Hepatocyte (in vitro differentiated cells): ENCODE data around the gene SYT9.

Experiments used
- EZH2 ChIP-seq: fragments of 200-600 bp; sonication (generic); IDR thresholded peaks from 2 replicates; pipeline ENCODE4 v1.6.1; 2016; ENCODE audit warnings: antibody characterized with exemption, mild to moderate bottlenecking, borderline replicate concordance
- TF ChIP-seq, protein P1 (sequence below): fragments of 200-600 bp; sonication (generic); IDR thresholded peaks from 2 replicates; pipeline ENCODE4 v1.5.1; 2016; ENCODE audit warnings: antibody characterized with exemption, mild to moderate bottlenecking; ENCODE audit not compliant: poor library complexity

DNA sequence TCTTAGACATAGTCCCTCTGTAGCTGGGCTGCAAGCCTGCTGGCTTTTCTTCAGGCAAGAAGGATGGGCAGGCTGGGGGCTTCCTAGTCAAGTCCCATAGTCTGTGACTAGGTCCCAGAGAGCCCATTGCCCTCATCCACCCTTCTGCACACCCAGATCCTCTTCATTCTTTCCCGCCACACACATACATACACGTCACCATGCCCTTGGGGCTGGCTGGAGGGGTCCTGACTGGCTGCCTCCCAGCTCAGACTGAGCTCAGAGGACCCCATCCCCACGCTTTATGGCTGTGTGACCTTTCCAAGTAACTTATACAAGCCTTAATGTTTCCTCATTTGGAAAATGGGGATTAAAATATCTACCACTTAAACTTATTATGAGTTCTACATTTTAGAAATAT, 248.5 kb downstream of the SYT9 start:
- TF ChIP-seq, protein P1, sequence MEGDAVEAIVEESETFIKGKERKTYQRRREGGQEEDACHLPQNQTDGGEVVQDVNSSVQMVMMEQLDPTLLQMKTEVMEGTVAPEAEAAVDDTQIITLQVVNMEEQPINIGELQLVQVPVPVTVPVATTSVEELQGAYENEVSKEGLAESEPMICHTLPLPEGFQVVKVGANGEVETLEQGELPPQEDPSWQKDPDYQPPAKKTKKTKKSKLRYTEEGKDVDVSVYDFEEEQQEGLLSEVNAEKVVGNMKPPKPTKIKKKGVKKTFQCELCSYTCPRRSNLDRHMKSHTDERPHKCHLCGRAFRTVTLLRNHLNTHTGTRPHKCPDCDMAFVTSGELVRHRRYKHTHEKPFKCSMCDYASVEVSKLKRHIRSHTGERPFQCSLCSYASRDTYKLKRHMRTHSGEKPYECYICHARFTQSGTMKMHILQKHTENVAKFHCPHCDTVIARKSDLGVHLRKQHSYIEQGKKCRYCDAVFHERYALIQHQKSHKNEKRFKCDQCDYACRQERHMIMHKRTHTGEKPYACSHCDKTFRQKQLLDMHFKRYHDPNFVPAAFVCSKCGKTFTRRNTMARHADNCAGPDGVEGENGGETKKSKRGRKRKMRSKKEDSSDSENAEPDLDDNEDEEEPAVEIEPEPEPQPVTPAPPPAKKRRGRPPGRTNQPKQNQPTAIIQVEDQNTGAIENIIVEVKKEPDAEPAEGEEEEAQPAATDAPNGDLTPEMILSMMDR: no peak
- no peak for TF ChIP-seq EZH2
